HG02642 (cell line): Measurements from ENCODE around the gene GPR108.
"Not testable (repeated sequence)": the region's sequence is repeated elsewhere in the genome, so short reads cannot be mapped to it uniquely, and the experiment has no call there.

Experiments
- ATAC-seq: cut with Tn5 transposase; IDR thresholded peaks from one replicate; pipeline ENCODE4 v1.9.1; 2021; ENCODE audit warnings: mild to moderate bottlenecking; ENCODE audit not compliant: unreplicated experiment, poor library complexity

Gene GPR108

DNA sequence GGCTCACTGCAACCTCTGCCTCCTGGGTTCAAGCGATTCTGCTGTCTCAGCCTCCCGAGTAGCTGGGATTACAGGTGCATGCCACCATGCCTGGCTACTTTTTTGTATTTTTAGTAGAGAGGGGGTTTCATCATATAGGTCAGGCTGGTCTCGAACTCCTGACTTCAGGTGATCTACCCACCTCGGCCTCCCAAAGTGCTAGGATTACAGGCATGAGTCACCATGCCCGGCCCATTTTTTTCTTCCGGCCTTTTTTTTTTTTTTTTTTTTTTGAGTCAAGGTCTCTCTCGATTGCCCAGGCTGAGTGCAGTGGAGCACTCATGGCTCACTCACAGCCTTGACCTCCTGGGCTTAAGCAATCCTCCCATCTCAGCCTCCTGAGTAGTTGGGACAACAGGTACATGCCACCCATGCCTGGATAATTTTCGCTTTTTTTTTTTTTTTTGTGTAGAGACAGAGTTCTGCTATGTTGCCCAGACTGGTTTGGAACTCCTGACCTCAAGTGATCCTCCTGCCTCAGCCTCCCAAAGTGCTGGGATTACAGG lies 24.9 kb upstream of the GPR108 start:
- ATAC-seq: not testable (repeated sequence)

DNA sequence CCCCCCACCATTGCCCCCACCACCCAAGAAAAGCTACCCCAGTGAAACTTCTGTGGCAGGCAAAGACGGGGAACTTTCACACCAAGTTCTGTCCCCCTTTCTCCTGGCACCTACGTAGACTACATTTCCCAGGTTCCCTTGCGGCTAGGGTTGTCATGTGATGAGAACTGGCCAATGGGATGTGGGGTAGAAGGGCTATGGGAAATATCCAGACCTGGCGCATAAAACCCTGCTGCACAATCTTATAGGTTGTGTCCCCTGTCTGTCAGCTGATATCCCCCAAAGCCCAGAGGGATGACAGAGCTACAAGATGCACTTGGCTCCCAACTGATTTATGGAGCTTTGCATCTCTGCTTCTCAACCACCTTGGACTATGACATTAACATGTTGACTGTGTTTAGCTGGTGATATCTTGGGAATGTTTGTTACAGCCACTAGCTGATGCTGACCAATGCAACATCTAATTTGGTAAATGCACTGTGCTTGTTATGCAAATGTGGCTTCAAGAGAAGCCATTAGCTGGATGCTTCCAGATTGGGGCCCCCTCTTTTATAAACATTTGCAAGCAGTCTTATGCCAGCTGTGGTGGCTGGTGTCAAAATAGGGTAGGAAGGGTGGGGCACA lies 23.8 kb upstream of the GPR108 start:
- ATAC-seq: no peak

DNA sequence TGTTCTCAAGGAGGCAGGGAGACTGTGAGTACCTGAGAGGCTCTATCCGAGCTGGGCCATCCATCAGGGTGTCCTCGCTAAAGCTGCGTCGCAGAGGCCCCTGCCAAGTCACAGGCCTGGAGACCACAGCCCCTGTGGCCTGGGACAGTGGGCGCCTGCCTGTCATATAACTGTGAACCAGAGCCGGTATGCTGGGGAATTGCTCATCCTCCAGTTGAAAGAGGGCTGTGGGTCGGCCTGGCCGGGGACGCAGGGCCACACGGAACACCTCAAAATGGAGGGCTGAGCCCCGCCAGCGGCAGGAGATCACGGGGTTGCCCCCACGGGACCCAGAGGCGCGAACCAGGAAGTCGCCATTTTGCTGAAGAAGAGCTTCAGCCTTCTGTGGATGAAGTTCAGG lies 23.2 kb upstream of the GPR108 start:
- no peak for ATAC-seq

DNA sequence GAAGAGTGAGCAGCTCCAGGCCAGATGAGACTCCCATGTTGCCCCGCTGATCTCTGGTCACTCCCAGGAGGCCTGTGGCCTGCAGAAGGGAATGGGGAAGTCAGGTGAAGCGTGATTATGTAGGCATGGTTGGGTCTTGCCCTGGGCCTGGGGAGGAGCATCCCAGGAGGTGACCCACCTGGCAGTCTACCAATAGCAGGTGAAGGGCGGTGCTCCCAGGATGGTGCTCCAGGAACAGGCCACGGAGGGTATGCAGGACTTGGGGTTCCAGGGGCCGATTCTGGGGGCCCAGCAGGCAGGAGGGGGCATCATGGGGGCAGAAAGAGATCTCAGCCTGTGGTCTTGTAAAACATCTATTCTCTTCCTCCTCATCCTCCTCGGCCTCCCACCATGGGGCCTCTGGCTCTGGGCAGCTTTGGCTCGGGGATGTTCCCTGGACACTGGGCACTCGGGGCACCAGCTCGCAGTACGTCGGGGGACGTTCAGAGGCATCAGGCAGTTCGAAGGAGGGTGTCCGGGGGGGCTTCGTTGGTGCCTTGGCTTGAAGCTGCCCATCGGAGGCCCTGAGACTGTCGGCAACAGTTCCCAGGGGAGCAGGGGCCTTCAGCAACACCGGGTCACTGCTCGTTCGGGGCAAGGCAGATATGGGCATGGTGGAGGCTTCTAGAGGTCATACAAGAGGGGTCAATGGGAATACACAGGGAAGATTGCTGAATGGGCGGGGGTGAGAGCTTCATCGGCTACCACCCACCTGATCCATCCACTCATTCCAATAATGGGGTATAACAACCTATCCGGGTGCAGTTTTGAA lies 17.5 kb upstream of the GPR108 start:
- no peak for ATAC-seq

DNA sequence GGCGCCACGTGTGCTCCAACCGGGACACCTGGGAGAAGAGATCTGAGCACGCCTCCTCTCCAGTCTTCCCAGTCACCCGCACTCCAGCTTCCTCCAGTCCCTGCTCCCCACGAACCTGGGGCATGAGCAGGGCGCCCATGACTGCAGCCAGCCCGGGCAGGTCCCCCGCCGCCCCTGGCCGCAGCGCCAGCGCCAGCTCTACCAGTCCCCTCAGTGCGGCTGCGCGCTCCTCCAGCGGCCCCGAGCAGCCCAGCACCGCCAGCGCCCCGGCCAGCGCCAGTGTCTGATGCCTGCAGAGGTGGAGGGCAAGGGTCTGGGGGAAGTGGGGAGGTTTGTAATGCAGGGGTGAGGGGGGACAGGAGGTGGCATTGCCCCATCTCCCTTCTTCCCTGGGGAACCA lies 16.8 kb upstream of the GPR108 start:
- ATAC-seq: no peak

DNA sequence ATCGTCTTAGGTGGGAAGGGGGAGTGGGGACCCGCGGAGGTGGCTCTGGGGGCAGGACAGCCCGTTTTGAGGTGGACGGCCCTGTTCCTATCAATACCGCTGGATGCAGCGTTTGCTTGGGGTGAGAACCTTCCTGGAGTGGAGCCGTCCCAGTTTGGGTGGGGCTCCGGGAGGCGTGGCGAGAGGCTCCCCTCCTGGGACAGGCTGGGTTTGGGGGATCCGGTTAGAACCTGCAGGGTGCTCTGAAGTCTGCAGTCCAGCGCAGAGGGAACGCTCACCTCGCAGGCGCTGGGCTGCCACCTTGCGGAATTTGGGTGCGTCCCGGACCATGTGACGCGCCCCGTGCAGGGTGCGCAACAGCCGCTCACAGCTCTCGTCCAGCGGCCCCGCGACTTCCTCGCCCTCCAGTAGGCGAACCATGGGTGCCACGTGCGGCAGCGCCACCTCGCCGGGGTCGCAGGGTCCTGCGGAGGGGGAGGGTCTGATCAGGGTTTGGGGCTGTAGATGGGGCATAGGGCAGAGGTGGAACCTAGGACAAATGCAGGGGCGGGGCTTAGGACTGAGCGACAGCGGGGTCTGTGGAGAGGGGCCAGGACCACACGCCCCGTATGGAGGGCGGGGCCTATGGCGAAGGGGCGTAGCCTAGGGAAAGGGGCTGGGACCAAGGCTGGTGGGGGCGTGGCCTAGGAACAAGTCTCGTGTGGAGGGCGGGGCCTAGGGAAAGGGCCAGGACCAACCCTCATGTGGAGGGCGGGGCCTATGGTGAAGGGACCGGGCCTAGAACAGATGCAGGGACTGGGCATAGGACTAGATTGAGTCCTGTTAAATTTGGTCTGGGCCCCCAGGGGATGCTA lies 16.0 kb upstream of the GPR108 start:
- peak; percentile 83 for ATAC-seq

DNA sequence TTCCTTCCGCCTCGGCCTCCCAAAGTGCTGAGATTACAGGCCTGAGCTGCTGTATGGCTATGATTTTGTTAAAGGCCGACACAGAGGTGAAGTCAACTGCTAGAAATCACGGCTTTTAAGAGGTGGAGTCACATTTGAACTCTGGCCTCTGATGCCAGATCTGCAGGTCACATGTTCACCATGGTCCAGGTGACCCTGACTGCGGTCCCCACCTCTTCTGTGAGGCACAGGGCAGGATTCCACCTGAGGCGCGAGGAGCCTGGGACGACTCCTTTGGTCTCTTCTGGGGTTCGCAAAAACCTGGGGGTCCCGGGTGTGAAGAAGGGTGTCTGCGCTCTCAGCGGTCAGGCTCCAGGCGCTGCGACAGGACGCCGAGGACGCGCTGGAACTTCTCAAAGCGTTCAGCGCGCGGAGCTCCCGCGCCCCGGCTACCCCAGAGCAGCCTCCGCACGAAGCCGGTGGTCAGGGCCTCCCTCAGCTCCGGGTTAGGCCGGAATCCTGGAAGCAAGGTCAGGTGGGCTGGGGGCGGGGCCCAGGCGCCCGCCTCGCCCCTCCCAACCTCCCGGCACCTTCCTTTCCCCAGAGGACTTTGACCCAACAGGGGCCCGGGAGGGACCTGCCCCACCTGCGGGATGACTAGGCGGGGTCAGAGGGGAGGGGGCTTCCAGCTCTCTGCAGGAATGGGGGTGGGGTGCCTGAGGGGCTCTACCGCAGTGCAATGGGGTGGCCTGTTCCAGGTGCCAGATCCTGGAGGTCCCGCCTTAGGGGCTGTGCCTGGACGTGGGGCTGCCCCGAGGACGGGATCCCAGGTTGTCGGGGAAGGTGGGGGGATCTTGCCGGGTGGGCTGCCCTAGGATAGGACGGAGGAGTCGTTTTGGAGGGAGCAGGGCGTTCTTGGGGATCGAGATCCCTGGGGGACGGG lies 15.1 kb upstream of the GPR108 start:
- no peak for ATAC-seq

DNA sequence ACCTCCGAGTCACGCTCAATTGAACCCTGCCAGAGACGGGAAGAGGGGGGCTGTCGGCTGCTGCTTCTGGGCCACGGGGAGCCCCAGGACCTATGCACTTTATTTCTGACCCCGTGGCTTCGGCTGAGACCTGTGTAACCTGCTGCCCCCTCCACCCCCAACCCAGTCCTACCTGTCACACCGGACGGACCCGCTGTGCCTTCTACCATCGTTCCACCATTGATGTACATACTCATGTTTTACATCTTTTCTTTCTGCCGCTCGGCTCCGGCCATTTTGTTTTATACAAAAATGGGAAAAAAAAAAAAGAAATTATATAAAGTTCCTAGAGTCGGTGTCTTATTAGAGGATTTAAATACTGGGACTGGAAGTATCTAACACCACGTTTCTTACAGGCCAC lies 13.8 kb upstream of the GPR108 start:
- no peak for ATAC-seq

DNA sequence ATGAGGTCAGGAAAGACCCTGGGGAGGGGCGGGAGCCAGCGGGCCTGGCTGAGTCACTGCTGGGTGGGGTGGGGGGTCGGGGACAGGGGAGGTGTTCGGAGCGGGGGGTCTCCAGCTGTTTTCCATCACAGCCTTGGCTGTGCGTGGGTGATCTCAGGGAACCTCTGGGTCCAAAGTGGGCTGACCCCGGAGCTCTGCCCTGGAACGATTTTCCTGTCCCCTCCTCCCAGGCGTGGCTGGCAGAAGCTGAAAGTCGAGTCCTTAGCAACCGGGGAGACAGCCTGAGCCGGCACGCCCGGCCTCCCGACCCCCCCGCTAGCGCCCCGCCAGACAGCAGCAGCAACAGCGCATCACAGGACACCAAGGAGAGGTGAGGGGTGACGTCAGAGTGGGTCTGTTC lies 12.7 kb upstream of the GPR108 start:
- ATAC-seq: no peak

DNA sequence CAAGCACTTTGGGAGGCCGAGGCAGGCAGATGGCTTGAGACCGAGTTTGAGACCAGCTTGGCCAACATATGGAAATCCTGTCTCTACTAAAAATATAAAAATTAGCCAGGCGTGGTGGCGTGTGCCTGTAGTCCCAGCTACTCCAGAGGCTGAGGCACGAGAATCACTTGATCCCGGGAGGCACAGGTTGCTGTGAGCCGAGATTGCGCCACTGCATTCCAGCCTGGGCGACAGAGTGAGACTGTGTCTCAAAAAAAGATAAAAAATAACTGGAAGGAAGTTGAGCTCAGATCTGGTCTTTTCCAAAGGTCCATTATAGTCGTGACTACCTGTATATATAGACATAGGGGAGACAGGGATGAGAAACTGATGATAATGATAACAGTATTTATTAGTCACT lies 11.2 kb upstream of the GPR108 start:
- not testable (repeated sequence) for ATAC-seq

DNA sequence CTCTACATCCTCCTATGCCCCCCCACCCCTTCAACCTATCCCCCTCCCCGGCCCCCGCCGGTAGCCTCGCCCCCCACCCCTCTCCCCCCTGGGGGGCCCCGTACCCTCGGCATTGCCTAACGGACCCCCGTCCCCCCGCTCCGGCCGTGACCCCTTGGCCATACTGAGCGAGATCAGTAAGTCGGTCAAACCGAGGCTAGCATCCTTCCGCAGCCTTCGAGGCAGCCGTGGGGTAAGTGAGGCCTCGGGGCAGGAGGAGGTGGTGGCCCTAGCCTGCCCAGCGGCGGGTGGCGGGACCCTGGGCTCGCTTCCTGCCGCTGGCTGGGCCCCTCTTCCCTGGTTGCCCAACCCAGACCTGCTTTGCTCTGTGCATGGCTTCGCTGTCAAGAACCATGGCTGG lies 8.6 kb upstream of the GPR108 start:
- ATAC-seq: no peak

DNA sequence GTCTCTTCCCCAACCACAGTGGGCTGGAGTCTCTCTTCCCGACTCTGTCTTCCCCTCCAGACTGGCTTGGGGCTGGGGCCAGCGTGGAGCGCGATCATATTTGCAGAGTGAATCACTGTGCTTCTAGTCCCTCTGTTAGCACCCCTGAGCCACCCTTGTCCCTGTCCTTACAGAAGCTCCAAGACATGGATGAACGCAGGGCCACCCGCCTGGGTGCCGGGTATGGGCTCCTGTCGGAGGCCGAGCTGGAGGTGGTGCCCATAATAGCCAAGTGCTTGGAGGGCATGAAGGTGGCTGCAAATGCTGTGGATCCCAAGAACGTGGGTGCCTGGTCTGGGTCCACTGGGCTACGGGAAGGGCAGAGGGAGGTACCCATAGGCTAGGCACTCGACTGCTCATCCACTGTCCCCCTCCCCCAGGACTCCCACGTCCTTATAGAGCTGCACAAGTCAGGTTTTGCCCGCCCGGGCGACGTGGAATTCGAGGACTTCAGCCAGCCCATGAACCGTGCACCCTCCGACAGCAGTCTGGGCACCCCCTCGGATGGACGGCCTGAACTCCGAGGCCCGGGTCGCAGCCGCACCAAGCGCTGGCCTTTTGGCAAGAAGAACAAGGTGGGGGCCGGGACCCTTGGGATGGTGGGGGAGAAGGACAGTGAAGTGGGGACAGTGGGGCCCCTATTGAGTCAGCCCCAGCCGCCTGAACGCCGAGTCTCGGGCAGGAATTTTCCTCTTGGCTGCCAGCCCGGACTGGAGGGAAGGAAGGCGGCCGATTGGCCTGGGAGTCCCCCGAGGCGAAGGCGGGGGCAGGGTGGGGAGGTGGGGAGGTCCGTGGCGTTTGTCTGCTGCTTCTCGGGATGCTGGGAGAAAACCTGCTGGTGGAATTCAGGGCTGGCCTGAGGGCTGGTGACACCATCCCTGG lies 7.3 kb upstream of the GPR108 start:
- ATAC-seq: no peak

DNA sequence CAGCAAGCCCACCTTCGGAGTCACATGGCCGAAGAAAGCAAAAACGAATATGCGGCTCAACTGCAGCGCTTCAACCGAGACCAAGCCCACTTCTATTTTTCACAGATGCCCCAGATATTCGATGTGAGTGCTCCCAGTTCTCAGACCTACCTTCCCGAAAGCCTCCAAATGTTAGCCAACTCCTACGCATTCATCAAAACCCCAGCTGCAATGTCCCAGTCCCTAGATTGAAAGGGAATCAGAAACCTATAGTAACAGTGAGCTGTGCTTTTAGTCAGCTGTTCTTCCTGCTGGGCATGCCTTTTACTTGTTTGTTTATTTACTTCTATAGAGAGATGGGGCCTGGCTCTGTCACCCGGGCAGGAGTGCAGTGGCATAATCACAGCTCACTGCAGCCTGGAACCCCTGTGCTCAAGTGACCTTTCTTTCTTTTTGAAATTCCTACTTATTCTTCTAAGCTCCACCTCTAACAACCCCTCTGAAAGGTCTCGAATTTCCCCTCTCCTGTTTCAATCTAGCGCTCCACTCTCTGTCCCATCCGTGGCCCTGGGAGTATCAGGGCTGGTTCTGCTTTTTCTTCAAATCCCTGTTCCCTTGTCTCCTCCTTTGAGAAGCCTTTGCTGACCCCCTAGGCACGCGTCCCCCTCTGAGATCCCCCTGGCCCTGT lies 6.5 kb upstream of the GPR108 start:
- ATAC-seq: no peak

DNA sequence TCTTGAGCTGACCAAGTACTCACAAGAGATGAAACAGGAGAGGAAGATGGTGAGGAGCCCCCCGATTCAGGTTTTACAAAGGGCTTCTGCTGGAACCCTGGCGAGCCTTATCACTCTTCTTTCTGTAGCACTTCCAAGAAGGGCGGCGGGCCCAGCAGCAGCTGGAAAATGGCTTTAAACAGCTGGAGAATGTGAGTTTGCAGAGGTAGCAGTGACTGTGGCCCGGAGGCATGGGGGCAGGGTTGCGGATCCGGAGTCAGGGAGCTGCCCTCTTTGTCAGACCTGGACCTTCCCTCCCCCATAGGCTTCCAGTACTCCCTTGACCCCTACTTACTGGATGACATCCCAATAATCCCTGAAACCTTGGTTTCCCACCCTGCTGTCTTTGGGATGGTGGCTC lies 5.7 kb upstream of the GPR108 start:
- no peak for ATAC-seq

DNA sequence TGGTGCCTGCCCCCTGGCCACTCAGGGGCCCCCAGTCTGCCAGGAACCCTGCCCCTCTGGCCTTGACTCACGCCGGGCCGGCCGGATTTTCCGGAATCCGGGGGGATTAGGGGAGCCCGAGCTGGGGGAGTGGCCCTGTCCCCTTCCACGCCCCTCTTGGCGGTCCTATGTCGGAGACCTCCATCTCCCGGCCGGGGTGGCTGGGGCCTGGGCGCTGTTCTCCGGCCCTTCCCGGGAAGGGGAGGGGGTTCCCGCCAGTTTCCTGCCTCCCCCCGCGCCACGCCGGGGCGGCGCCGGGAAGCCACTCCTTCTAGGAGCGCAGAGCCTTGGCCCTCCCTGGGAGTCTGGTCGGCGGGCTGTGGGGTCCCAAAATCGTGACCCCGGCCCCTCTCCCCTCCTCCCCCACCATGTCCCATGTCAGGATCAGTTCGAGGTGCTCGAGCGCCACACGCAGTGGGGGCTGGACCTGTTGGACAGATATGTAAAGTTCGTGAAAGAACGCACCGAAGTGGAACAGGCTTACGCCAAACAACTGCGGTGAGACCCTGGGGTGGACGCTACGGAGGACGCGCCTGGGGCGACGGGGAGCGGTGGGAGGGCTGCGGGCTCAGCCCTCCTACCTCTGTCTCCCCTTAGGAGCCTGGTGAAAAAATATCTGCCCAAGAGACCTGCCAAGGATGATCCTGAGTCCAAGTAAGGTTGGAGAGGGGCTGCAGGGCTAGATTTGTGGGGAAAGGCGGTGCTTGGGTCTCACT lies 3.4 kb upstream of the GPR108 start:
- ATAC-seq: no peak

DNA sequence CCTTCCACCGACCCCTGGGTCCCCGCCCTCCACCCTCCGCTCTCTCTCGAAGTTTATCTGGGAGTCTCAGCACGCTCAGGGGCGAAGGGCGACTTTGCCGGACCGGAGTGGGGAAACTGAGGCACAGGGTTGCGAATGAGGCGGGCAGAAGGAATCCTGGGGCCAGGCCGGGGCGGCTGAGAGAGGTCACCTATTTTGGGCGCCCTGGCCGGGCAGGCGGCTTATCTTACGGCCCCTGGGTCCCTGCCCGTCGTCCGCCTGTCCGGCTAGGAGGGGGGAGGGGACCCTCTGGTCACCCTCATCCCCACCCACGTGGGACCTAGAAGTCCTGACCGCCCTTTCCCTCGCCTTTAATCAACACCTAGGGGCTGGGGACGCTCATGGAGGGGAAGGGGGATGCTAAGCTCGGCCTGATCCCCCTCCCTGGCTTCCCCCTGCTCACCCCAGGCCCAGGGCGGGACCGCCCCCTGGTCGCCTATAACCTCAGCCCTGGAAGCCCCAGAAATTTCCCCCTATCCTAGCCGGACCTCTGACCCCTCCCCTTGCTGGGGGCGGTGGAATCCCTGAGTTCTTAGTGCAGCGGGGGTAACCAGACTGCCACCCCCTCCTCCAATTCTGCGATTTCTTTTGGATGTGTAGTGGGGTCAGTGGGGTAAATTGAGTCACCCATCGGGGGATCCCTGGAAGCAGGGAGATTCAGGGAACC lies 2.7 kb upstream of the GPR108 start:
- no peak for ATAC-seq

DNA sequence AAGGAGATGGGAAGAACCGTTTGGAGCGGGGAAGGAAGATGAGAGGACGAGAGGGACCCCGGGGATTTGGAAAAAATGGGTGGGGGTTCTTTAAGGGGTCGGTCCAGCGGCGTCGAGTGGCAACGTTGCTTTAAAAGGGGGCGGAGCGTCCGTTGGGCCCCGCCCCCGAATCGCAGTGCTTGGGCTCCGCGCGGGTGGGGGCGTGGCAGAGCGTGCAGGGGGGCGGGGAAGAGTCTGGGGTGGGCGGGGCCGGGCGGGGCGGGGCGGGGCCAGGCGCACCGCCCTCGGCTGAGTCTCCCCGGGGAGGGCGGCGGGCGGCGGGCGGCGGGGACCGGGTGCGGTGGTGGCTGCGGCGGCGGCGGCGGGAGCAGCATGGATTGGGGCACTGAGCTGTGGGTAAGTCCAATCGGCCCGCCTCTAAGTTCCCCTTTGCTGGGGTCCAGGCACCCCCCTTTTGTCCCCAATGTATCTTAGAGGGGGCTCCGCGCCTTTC lies 2.1 kb upstream of the GPR108 start, which contains the start of gene TRIP10:
TSS of gene TRIP10 (plus strand) at position 291 of the 493 bp plus-strand sequence. CDS start at position 373, 82 bp downstream.
- ATAC-seq: no peak
